ENCODE results near the gene HDDC3.

DNA sequence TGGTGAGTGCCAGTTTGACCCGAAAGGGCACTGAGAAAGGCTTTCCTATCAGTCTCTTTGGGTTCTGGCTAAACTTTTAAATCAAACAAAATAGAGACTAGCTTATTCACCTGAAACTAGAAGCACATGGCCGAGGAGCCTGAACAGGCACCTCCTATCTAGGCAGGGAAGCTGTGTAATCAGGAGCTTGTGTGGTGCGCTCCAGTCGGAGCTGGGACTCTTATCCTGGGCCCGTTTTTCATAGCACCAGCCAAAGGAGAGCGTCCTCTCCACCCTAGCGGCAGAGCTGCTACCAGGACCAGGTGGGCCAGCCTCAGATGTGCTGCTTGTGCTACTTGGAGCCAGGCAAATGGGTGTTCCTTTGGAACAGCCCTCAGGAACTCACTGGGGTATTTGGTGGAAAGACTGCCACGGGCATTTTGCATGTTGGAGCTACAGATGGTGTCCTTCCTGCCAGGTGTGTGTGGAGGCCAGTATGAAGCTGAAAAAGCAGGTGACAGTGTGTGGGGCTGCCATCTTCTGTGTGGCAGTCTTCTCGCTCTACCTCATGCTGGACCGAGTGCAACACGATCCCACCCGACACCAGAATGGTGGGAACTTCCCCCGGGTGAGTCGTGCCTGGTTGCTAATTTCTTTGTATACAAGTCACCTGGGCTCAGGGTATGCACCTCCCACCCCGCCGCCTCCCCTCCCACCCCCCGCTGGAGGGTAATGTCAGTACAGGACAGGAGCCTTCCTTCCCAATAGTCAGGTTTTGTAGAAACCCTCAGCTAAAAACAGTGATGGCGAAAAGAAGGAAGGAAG lies 28.4 kb downstream of the HDDC3 start:
- TF ChIP-seq, protein P1, sequence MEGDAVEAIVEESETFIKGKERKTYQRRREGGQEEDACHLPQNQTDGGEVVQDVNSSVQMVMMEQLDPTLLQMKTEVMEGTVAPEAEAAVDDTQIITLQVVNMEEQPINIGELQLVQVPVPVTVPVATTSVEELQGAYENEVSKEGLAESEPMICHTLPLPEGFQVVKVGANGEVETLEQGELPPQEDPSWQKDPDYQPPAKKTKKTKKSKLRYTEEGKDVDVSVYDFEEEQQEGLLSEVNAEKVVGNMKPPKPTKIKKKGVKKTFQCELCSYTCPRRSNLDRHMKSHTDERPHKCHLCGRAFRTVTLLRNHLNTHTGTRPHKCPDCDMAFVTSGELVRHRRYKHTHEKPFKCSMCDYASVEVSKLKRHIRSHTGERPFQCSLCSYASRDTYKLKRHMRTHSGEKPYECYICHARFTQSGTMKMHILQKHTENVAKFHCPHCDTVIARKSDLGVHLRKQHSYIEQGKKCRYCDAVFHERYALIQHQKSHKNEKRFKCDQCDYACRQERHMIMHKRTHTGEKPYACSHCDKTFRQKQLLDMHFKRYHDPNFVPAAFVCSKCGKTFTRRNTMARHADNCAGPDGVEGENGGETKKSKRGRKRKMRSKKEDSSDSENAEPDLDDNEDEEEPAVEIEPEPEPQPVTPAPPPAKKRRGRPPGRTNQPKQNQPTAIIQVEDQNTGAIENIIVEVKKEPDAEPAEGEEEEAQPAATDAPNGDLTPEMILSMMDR (IDR thresholded peaks at IDR 0.05) = no peak; the same call in 1 of the 2 replicates
- TF ChIP-seq, protein P2, sequence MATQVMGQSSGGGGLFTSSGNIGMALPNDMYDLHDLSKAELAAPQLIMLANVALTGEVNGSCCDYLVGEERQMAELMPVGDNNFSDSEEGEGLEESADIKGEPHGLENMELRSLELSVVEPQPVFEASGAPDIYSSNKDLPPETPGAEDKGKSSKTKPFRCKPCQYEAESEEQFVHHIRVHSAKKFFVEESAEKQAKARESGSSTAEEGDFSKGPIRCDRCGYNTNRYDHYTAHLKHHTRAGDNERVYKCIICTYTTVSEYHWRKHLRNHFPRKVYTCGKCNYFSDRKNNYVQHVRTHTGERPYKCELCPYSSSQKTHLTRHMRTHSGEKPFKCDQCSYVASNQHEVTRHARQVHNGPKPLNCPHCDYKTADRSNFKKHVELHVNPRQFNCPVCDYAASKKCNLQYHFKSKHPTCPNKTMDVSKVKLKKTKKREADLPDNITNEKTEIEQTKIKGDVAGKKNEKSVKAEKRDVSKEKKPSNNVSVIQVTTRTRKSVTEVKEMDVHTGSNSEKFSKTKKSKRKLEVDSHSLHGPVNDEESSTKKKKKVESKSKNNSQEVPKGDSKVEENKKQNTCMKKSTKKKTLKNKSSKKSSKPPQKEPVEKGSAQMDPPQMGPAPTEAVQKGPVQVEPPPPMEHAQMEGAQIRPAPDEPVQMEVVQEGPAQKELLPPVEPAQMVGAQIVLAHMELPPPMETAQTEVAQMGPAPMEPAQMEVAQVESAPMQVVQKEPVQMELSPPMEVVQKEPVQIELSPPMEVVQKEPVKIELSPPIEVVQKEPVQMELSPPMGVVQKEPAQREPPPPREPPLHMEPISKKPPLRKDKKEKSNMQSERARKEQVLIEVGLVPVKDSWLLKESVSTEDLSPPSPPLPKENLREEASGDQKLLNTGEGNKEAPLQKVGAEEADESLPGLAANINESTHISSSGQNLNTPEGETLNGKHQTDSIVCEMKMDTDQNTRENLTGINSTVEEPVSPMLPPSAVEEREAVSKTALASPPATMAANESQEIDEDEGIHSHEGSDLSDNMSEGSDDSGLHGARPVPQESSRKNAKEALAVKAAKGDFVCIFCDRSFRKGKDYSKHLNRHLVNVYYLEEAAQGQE (IDR thresholded peaks at IDR 0.05; ENCODE audit: insufficient read depth in 1 of 2, low read depth in 2 of 2, low read length in 1 of 2) = no peak
- no peak for TF ChIP-seq POLR2AphosphoS5 (IDR thresholded peaks at IDR 0.05; ENCODE audit: low read depth, low read length)
